Brain pericyte (primary cell): Measurements from ENCODE around the gene EXD2.
"Not testable (repeated sequence)": the region's sequence is repeated elsewhere in the genome, so short reads cannot be mapped to it uniquely, and the experiment has no call there.

Source experiments
- DNase-seq: peaks from one replicate; pipeline ENCODE4 v3.0.0-alpha.2; 2012; ENCODE audit warnings: low read depth, low spot score

The EXD2 gene

DNA sequence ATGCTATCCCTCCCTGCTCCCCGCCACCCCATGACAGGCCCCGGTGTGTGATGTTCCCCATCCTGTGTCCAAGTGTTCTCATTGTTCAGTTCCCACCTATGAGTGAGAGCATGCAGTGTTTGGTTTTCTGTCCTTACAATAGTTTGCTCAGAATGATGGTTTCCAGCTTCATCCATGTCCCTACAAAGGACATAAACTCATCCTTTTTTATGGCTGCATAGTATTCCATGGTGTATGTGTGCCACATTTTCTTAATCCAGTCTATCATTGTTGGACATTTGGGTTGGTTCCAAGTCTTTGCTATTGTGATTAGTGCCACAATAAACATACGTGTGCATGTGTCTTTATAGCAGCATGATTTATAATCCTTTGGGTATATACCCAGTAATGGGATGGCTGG lies 86.1 kb downstream of the EXD2 start:
- DNase-seq, result not testable (repeated sequence)

DNA sequence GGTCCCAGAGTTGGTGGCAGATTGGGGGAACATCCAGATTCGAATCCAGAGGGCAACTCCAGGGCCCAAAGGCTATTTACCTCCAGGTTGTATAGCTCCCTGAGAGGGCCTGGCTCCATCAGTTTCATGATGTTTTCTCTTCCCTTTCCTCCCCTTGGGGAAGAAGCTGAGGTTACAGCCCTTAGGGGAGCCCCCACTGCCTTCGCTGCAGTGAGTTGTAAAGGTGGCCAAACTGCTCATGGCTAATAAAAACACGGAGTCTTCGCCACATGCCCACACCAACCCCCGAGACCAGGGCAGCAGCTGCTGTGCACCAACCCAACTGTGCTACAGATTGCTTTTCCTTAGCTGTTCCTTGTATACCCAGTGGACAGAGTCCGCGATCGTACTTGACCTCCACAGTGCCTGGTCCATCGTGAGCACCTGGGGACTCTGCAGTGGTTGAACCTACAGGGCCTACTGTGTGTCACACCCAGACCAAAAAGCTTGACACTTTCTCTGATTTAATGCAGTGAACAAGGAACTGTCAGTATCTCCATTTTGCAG lies 89.5 kb downstream of the EXD2 start:
- DNase-seq, result no peak

DNA sequence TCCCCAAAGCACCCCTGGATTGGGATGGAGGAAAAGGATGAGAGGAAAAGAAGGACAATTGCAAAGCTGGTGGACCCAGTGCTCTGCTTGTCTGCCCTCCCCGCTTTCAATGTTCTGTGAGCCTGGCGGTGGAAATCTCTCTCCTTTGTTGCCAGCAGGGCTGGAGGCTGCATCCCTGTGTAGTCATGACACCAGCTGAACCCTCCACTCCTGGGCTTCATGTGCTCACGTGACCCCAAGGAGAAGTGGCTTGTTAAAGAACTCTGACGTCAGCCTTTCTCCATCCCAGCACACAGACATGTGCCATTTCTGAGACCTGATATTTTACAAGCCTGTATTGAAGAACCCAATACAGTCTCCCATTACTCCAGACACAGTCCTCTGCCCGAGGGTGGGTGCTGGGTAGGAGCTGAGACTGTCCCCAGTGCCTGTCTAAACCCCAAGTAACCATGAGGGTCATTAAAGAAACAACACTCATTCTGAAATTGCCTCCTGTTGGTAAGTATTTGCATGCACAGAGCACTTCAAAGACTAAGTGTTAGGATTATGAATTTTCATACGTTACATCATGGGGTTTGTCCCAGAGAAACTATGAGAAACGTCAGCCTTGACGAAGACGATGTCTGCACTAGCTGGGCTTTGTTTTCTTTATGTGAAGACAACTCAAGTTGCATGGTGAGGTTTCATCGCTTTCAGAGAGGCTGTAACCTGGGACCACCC lies 90.3 kb downstream of the EXD2 start:
- DNase-seq, result no peak

DNA sequence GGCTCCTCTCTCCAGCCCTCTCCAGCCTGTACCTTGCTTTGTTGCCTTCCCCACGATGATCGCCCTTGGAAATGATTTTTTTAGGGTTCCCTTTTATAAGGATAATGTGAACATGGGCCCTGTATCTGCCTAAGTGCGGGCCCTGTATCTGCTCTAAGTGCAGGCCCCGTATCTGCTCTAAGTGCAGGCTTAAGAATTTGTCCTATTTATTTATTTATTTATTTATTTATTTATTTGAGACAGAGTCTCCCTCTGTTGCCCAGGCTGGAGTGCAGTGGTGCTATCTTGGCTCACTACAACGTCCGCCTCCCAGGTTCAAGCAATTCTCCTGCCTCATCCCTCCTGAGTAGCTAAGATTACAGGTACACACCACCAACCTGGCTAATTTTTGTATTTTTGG lies 91.2 kb downstream of the EXD2 start:
- no peak for DNase-seq

DNA sequence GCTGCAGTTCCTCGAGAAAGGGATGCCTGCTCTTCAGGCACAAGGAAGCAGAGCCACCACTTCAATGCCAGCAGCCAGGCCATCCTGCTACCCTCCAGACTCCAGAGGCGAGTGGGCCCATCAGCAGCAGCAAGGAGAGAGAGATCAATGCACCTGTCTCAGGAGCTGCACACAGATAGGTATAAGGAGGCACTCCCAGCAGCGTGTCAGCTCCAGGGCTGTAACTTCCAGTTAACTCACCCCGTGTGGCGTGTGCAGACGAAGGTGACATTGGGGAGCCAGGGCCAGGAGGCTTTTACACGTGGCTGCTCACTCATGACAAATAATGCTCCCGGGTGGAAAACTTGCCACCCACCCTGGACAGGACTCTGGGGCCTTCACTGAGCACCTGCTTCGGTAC lies 92.9 kb downstream of the EXD2 start:
- DNase-seq, result no peak

DNA sequence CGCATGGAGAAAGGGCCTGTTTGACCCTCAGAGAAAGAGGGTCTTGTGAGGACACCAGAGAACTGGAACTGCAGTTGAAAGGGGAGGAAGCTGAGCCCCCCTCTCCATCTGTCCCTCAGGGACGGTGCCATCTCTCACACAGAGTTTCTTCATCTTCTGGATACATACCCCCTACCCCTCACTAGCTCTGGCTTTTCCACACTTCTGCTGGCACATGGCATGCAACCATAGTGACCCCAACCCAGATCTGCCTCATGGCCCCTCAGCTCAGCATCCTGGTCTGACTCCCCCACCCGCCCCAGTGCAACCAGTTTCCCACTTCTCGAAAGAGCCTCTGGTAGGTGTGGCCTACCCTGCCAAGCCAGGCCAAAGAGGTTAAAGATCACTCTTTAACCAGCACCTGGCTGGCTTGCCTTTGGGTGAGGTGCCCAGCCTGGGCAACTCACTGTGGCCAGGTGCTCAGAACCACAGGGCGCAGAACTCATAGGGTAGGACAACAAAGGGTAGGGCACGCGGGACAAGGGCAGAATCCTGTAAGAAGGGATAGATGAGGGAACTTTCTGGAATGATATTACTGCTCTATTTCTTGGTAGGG lies 94.5 kb downstream of the EXD2 start:
- no peak for DNase-seq

DNA sequence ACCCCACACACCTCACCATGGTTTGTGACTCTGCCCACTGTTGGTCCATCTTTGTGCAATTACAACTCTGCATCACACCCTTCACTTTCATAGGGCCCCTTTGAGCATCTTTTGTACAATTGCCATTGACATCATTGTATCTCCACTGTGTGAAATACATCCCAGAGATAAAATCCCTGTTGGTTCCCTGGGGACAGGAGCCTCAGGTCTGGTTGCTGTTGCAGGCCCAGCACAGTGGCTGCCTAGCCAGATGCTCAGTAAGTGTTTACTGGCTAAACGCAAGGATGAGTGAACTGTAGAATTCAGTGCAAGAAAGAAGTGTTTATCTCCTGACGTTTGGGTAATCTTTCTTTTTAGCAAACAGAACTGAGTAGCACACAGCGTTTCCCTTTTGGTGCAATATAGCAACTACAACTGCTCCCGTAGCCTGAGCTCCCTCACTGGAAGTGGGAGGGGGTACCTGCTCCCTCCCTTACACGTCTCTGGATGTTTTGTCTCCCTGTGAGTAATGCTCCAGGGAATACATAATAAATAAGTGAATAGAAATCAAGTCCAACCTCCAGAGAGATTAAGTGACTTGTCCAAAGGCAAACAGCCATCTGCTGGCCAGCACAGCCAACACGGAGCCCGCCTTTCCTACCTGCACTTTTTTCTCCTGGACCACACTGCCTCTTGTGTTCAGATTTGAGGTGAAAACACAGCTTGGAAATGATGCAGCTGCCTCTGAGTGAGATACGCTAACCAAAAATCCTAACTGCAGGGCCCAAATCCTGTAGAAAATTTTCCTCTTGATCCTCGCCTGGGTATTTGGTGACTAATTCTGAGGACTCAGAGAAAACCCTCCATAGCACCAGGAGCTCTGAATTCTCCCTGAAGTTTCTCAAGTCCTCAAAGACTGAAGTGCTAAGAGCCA lies 96.1 kb downstream of the EXD2 start:
- no peak for DNase-seq

DNA sequence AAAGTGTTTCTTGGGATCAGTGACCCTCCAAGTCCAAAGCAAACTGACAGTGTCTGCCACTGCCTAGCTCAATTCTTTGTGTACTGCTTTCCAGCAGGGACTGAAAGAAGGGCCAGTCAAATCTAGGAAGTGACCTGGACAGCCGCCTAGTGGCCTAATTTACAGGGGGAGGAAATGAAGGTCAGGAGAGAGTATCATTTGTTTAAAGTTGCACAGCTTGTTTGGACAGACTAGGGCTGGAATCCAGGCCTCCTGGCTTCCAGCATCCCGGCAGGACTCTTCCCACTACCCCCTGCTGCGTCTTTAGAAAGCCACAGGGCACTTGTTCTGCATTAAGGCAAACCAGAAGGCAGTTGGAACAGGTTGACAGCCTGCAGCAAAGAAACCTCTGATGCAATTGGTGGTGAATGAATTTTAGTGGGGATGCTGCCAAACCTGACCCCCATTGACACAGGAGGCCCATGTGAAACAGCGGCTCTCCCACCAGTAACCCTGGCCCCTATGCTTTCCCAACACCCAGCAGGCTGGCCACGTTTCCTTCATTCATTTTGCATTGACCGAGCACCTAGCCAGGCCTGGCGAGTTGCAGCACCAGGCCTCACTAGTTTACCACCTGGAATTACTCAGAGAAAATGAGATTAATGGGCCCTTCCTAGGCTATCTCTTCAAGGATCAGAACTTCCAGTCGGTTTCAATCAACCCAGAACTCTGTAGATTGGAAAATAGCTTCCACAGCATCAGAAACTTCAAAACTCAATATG lies 96.9 kb downstream of the EXD2 start:
- no peak for DNase-seq

DNA sequence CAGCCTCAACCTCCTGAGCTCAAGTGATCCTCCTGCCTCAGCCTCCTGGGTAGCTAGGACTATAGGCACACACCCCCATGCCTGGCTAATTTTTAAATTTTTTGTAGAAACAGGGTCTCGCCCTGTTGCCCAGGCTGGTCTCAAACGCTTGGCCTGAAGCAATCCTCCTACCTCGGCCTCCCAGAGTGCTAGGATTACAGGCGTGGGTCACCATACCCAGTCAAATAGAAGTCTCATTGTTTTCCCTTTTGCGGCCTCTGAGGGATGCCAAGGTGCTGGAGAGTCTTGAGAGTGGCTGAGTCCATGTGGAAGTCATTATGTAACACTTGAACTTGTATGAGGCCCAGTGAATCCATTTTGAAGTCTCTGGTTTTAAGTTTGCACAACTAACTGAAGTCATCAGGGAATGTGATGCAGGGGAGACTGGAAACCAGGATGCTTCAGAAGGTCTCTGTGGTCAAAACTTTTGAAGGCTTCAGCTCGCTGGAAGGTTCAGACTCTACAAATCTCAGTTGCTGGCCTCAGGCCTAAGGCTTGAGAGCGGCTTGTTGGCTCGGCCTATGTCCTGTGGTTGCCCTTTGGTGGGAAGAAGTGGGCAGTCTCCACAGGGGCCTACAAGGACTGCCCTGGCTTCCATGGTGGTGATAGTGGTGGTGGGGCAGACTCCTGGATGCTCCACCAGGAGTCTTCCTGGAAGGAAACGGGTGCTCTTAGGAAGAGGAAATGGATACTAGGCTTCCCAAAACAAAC lies 97.8 kb downstream of the EXD2 start:
- no peak for DNase-seq

DNA sequence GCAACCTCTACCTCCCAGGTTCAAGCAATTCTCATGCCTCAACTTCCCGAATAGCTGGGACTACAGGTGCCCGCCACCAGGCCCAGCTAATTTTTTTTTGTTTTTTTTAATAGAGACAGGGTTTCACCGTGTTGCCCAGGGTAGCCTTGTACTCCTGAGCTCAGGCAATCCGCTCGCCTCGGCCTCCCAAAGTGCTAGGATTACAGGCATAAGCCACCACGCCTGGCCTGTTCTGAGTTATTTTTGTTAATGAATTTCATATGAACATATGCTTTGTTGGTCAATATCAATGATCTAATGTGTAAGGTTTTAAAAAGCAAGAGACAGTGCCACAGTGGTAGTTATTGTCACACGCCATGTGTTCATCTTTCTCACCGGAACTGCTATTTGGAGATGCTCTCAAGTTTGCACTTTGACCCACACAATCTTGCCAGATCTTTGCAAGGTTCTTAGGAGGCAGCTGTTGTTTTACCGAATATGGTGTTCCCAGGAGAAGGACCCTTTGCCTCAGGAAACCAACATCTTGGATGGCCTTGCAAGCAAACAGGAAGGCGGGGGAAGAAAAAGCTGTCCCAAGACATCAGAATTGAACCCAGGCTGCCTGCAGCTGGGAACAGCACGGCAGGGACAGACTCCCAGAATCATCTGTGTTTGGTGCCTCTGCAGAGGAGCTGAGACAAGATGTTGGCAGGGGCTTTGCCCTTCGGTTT lies 98.7 kb downstream of the EXD2 start:
- no peak for DNase-seq

DNA sequence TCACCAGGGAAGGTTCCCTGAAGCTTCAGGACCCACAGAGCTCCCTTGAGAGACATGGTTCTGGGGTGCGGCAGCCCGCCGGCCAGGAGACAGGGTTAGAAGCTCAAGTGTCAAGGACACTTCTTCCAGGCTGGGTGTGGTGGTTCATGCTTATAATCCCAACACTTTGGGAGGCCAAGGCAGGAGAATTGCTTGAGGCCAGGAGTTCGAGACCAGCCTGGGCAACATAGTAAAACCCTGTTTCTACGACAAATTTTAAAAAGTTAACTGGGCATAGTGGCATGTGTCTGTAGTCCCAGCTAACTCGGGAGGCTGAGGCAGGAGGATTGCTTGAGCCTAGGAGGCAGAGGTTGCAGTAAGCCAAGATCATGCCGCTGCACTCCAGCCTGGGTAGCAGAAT lies 99.6 kb downstream of the EXD2 start:
- not testable (repeated sequence) for DNase-seq

DNA sequence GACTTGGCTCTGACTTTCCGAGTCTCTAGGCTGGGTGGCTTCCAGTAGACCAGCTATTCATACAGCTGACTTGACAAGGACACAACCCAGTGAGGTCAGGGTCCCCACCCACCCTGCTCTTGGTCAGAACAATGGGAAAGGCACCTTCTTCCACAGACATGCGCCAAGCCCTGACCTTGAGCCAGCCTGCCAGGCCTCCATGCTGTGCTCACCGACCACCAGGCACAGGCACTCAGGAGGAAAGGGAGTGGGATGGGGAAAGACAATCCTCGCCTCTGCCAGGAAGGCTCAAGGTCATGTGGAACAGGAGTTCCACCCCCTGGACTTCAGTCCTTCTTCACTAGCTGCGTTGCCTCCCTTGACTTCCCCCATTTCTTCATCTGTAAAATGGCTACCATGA lies 100.1 kb downstream of the EXD2 start:
- no peak for DNase-seq

DNA sequence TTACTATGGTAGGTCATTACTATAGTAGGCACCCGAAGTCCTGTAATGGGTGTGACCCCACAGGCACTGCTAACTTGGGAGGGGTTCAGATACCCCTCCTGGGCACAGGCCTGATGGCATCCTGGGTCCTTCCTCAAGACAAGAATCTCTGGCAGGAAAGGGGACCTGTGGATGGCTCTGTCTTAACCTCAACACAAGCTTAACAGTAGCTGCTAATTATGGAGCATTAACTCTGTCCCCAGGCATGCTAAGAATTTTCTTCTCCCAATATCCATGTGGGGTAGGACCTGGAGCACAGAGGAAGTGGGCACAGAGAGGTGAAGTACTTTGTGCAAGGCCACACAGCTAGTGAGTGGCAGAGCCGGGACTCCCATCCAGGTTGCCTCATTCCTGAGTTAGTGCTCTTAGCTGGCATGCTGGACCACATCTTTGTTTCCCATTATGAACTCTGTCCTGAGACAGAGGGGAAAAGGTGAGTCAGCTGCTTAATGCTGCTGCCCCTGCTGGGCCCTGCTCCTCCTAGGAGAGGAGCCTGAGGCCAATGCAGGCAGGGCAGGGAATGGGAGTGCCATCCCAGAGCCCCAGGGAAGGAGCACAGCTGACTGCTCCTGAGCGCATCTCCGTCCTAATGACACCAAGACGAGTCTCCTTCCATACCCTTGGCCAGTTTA lies 100.7 kb downstream of the EXD2 start:
- DNase-seq, result no peak
